Limb (tissue), 2 donors: ENCODE data around the gene SGPL1.
"Not testable (repeated sequence)": the region's sequence is repeated elsewhere in the genome, so short reads cannot be mapped to it uniquely, and the experiment has no call there.

ENCODE experiments used
- DNase-seq, 2 donors: peaks; one replicate each; pipeline ENCODE4 v3.0.0-alpha.2; 2016; ENCODE audit errors: extremely low spot score in 2 of 2

Gene SGPL1

GRCh38 chr10:70815504-70816219, at the start of gene SGPL1:
Gene SGPL1, plus strand, starts transcription at chr10:70815948. Its CDS starts 906 bp downstream, at chr10:70816854.
- peak; percentile 90 to 93 for DNase-seq

GRCh38 chr10:70768026-70768685, 47.6 kb upstream of the SGPL1 start:
- DNase-seq, result not testable (repeated sequence)

GRCh38 chr10:70769121-70769520, 46.6 kb upstream of the SGPL1 start:
- DNase-seq, result no peak

- no peak for DNase-seq
Measured at GRCh38 chr10:70770001-70770400, 45.7 kb upstream of the SGPL1 start.

GRCh38 chr10:70770516-70770915, 45.2 kb upstream of the SGPL1 start:
- peak in 1 of 2 donors; percentile 12 for DNase-seq

- DNase-seq, result no peak
Measured at GRCh38 chr10:70771311-70772194, 44.2 kb upstream of the SGPL1 start.

- DNase-seq, result no peak
Measured at GRCh38 chr10:70772627-70773026, 43.1 kb upstream of the SGPL1 start.

- DNase-seq, result no peak
Measured at GRCh38 chr10:70773461-70773860, 42.3 kb upstream of the SGPL1 start.

- no peak for DNase-seq
Measured at GRCh38 chr10:70773965-70774809, 41.6 kb upstream of the SGPL1 start.

- DNase-seq, result no peak
Measured at GRCh38 chr10:70774810-70775678, 40.7 kb upstream of the SGPL1 start.

- no peak for DNase-seq
Measured at GRCh38 chr10:70775679-70776454, 39.9 kb upstream of the SGPL1 start.

- DNase-seq, result no peak
Measured at GRCh38 chr10:70776455-70777005, 39.2 kb upstream of the SGPL1 start.

GRCh38 chr10:70777063-70777875, 38.5 kb upstream of the SGPL1 start:
- no peak for DNase-seq

GRCh38 chr10:70778267-70778924, 37.4 kb upstream of the SGPL1 start:
- DNase-seq, result no peak

GRCh38 chr10:70779088-70779487, 36.7 kb upstream of the SGPL1 start:
- DNase-seq, result no peak

GRCh38 chr10:70779511-70780369, 36.0 kb upstream of the SGPL1 start:
- DNase-seq, result no peak

GRCh38 chr10:70780370-70780760, 35.4 kb upstream of the SGPL1 start:
- no peak for DNase-seq
